ENCODE results near the gene LYZL4.

Gene LYZL4, protein sequence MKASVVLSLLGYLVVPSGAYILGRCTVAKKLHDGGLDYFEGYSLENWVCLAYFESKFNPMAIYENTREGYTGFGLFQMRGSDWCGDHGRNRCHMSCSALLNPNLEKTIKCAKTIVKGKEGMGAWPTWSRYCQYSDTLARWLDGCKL

DNA sequence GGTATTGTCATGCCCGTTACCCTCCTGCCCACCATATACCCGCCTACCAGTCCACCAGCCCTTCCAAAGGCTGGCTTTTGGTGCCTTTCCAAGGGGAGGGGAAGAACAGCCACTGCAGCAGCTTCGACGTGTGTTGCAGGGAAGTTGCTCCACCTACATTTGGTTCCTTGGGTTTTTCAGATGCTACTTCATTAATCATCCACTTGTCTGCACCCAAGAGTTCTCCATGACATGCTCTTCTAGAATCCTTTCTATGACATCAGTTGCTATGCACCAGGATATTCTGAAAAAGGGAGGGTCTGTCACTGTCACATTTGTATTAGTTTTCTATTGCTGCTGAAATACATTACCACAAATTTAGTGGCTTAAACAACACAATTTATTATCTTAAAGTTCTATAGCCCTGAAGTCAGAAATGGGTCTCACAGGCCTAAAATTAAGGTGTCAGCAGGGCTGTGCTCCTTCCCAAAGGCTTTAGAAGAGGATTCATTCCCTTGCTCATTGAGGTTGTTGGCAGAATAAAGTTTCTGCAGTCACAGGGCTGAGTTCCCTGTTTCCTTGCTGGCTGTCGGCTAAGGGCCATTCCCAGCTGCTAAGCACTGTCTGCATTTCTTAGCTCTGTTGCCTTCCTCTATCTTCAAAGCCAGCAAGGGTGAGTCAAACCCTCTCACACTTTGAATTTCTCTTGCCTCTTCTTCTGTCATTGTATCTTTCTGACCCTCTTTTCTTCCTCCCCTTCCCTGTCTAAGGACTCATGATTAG is at the start of gene LYZL4:
TSS of gene LYZL4 (minus strand) at position 241 of the 762 bp plus-strand sequence. CDS start 3,359 bp downstream, outside the sequence.
- DNase-seq (ENCODE audit: low read depth) = no peak

DNA sequence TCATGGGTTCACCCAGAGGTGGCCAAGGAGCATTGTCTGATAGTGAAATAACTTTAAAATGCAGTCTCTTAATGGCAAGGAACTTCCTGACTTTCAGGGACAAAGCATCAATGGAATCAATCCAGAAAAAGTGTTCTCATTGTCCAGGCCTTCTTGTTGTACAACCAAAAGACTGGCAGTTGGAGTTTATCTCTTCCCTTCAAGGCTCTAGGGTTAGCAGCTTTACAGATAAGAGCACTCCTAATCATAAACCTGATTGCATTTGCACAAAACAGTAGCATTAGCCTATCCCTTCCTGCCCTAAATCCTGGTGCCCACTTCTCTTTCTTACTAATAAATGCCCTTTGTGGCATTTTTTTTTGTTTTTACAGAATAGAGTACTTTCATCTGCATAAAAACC is 48.7 kb upstream of the LYZL4 start:
- DNase-seq (ENCODE audit: low read depth) = no peak

DNA sequence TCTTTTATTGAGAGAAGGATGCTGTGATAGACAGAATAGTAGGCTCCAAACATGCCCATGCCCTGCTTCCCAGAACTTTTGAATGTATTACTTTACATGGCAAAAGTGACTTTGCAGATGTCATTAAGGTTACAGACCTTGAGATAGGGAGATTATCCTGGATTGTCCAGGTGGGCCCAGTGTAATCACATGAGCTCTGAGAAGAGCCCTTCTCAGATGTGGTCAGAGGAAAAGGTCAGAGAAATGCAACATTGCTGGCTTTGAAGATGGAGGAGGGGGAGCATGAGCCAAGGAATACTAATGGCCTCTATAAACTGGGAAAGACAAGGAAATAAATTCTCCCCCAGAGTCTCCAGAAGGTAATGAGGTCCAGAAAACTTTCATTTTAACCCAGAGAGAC is 45.8 kb upstream of the LYZL4 start:
- no peak for DNase-seq (ENCODE audit: low read depth)

DNA sequence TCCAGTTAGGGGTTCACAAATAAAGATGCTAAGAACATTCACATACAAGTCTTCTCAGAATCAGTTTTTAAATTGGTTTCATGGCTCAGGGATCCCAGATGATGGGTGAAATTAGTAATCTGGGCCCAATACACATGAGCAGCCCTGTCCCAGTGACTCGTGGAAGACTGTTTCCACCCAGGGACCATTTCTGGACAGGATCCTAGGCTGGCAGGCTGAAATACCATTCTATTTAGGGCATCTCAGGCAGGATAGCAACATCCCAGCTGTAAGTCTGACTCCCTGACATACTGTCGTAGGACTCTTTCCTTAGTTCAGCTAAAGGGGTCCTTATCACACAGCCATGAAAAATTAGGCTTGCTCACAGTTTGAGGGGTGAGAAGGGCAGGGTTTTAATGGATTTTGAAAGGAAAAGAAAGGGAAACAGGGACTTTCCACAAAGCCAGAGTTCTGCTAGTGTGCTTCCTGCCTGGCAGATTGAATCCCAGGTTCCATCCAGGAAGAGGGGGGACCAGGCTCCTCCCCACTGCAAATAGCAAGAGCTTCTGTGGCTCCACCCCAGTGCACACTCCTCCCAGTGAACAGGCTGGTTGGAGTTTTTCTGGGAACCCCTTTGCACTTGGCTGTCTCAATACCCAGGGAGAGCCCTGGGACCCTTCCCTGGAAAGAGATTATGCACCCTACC is 41.3 kb upstream of the LYZL4 start:
- DNase-seq (ENCODE audit: low read depth) = no peak

DNA sequence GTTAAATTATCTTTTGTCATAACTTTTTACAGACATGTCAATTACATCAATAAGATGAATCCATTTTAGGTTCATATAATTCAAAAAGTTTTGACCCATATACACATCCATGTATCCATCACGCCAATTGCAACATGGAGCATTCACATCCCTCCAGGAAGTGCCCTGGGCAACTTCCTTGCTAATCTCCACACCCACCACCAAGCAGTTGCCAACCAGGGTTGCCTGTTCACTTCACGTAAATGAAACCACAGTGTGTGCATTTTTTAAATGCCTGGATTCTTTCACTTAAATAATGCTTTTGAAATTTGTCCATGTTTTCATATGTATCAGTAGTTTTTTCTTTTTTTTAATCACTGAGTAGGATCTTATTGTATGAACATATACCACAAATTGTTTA is 40.7 kb upstream of the LYZL4 start:
- no peak for DNase-seq (ENCODE audit: low read depth)

DNA sequence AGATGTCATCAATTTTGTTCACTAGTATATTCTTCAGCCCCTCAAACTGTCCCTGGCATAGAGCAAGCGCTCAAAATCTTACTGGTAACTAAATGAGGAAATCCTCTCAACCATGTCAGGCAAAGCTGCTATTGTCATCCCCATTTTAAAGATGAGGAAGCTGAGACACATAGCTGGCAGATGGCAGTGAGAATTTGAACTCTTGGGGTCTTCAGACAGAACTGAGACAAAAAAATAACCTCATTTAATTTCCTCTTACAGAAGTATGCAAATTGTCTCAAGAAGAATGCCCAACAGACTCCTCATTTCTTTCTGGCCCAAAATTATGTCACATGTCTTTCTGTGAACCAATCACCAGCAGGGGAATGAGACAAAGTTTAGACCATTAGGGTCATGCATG is 40.2 kb upstream of the LYZL4 start:
- no peak for DNase-seq (ENCODE audit: low read depth)

DNA sequence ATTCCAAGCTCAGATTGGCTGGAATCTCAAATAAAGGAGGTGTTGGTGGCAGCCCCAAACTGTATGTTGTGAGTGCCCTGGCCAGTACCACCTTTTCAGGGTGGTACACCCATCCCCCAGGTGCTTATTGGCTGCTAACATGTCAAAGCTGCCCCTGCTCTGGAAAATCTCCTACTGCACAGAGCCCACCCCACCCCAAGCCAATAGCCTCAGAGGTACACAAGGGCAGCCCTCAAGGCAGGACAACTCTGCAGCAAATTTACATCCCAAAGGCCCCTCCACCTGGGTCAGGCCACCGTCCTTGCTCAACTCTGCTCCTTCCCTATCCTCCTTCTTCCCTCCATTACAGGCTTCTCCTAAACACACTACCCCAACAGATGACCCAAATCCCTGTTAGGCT is 37.1 kb upstream of the LYZL4 start:
- no peak for DNase-seq (ENCODE audit: low read depth)

DNA sequence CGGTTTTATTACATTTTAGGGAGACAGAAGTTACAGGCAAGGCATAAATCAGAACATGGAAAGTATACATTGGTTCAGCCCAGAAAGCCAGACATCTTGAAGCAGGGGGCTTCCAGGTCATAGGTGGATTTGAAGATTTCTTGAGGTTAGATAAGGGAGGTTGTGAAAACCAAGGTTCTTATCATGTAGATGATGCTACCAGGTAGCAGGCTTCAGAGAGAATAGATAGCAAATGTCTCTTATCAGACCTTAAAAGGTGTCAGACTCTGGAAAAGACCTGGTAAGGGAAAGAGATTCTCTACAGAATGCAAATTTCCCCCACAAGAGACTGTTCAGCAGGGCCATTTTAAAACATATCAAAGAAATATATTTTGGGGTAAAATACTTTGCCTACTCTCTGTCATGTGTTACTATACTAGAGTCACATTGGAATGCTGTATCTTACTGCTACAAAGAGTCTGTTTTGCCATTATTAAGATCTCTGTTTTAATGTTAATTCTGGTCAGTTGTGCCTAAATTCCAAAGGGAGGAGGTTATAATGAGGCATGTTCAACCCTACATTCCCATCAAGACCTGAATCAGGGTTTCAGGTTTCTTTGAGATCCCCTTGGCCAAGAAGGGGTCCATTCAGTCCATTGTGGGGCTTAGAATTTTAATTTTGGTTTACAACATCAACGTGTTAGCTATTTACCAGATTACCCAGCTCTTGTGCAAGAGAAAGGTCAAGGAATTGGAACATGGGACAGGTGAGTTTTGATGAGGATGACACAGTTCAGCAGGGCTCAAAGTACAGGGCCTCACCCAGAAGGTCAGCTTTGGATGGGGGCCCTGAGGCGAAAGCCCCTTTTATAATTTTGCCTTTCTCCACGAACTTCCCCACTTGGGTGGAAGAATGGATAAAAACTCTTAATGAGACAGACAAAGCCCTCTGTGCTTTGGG is 36.0 kb upstream of the LYZL4 start:
- DNase-seq (ENCODE audit: low read depth) = no peak

DNA sequence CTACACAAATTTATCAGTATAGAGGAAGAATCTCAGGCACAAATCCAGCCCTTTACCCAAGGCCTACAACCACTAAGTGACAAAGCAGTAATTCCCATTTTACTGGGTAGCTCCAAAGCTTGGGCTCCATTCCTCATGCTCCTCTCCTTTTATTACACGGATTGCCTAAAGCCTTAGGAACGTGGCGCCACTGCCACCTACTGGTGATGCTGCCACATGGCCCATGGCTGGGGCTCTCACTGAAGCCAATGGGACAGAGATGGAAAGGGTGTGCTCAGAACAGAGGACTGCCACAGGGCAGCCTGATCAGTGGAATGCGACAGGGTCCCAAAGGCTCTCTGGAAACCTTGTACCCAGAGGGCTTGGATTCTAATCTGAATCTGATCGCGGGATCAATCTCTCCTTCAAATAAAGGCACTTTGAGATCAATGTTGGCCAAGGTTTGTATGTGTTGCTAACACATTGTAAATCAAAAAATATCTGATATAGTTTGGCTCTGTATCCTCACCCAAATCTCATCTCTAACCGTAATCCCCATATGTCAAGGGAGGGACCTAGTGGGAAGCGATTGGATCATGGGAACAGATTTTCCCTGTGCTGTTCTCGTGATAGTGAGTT is 33.5 kb upstream of the LYZL4 start:
- peak; percentile 44 for DNase-seq (ENCODE audit: low read depth)

DNA sequence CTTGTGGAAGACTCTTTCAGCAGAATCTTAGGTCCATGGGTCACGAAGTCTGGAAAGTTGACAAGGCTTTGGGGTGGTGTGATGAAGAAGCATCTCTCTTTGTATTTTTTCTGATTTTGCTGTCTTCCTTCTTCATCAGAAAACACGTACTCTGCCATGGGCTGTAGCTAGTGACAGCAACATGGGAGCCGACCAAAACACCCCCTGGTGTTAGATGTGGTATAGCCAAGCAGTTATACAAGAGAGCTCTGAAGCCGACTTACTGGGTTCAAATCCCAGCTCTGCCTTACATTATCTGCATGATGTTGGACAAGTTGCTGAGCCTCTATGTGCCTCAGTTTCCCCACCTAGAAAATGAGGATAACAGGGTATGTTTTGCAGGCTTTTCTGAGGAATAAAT is 32.9 kb upstream of the LYZL4 start:
- no peak for DNase-seq (ENCODE audit: low read depth)

DNA sequence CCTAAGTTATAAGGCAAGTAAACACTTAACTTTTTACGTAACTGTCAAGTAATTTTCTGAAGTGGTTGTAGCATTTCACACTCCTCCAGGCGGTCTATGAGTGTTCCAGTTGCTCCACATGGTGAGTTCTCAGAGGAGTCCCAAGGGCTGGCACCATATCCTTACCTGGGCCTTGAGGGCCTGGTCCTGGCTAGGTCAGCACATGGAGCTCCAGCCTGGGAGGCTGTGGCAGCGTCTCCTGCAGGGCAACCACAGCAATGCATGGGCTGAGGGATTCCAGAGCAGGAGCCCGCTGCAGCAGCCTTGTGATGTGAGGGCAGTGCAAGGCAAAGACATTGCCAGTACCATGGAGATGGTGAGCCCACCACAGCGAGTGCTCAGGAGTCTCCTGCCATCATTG is 32.2 kb upstream of the LYZL4 start:
- DNase-seq (ENCODE audit: low read depth) = no peak

DNA sequence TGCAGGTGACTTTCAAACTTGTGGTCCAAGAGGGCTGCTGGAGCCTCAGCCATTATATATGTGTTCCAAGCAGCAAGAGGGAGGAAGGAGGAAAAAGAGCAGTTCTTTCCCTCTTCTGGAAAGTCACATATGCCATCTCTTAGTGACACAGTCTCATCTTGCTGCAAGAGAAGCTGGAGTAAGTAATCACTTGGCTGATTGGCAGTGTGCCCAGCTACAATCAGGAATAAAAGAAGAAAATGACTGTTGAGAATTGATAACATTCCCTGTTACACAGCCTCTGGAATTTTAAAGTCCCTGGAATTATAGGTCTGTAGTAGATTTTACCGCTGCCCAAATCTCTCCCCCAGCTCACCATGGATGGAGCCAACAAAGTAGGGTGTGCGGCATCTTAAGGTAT is 31.4 kb upstream of the LYZL4 start:
- DNase-seq (ENCODE audit: low read depth) = no peak

DNA sequence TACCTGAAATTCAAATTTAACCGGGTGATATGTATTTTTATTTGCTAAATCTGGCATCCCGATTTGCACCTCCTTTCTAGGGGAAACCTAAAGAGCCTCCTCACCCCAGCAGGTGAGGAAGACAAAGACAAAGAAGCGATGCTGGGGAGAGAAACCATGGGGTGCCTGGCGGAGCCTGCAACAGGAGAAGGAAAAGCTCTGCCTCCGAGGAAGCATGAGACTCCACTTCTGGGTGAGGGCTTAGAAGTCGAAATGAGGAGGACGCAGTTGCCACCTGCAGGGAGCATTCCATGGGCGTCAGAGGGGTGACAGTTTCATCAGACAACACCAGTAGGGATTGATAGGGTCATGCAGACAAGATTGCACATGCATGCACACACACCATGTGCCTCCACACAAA is 30.5 kb upstream of the LYZL4 start:
- DNase-seq (ENCODE audit: low read depth) = no peak

DNA sequence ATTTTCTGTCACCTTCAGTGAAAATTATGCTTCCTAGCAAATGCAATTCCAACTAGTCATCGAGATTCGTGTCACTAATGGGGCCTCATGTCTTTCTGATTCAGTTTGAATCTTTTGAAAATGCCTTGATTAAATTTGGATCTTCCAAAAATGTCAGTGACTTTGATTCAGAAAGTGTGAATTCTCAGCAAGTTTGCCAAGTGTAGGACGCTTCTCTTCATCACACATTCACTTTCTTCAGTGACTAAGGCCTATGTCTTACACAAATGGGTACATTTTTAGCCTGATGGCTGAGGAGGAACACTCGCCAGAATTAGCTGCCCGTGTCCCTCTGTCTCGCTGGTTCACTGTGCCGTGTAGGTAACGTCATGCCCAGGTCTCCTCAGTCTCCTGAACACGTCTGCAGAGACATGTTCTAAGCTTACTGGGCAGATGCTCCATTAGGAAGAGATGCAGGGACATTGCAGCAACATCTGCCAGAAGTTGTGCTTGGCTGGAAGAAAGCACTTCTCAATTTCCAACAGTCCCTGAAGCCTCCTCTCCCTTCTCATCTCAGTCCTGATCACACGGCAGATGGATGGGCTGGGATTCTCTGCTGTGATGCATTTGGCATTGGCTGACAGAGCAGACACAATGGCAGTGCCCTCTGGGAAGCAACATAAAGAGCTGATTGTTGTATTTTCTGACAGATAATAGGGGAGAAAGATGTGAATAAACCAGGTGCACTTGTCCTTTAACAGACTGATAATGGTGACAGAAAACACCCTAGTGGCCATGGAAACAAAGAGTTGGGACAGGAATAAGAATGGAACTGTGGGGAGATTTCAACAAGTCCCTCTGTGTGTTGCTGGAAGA is 29.1 kb upstream of the LYZL4 start:
- DNase-seq (ENCODE audit: low read depth) = no peak

DNA sequence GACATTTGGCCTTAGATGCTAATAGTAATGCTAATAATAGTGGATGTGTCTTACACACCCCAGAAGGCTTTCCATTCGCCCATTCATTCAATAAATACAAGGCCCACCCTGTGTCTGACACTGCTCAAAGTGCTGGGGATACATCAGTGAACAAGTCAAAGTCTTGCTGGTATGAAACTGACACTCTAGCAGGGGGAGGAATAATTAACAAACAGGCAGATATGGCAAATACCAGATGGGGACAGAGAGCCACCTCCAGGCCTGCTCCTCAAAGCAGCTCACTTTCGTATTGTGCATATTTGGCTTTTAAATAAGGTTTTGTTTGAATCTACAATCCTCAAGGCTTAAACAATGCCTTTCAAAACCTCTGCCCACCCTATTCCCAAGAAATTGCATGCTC is 28.3 kb upstream of the LYZL4 start:
- no peak for DNase-seq (ENCODE audit: low read depth)

DNA sequence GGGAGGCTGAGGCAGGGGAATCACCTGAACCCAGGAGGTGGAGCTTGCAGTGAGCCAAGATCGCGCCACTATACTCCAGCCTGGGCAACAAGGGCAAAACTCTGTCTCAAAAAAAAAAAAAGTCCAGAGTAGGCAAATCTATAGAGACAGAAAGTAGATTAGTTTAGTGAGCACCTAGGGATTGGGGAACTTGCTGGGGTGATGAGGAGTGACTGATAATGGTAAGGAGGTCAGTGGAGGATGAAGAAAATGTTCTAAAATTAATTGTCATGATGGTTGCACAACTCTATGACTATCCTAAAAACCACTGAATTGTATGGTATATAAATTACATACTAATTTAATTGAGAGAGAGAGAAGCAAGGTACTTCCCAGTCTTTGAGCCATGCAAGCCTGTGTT is 27.8 kb upstream of the LYZL4 start:
- DNase-seq (ENCODE audit: low read depth) = no peak

DNA sequence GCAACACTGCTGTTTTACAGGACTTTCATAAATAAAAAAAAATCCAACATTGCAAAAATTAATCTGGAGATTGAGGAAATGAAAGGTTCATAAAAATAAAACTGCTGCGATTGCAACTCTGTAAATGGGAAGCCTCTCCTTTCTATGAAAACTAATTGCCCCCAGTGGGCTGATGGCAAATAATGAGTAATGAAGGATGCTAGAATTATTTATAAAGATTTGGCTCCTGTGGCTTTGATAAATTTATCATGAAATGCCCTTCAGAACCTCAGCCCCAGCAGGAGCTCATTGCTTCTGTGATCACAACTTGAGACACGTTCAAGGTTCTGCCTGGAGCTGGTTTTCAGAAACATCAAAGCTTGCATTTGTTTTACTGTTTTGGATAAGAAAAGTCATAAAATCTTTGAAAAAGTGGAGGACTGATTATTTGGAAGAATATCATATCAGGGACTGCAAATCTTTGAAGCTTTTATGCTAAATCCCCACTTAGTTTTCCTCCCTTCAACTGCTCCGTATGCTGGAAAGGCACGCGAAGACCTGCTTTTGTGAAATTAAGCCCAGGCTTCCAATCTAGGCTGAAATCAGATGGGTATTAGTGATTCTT is 24.5 kb upstream of the LYZL4 start:
- no peak for DNase-seq (ENCODE audit: low read depth)

DNA sequence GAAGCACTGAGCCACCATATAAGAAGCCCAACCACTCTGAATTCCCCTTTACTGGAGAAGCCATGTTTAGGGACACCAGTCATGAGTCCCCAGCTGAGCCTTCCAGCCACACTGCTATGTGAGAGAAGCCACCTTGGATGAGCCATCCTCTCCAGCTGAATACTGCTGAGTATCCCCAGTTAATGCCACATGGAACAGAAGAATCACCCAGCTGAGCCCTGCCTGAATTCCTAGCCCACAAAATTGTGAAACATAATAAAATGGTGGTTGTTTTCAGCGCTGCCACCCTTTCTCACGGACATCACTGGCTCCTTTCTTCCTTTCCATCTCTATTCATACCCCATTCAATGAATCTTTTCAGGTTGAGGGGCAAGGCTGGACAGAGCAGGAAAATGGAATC is 22.1 kb upstream of the LYZL4 start:
- no peak for DNase-seq (ENCODE audit: low read depth)

DNA sequence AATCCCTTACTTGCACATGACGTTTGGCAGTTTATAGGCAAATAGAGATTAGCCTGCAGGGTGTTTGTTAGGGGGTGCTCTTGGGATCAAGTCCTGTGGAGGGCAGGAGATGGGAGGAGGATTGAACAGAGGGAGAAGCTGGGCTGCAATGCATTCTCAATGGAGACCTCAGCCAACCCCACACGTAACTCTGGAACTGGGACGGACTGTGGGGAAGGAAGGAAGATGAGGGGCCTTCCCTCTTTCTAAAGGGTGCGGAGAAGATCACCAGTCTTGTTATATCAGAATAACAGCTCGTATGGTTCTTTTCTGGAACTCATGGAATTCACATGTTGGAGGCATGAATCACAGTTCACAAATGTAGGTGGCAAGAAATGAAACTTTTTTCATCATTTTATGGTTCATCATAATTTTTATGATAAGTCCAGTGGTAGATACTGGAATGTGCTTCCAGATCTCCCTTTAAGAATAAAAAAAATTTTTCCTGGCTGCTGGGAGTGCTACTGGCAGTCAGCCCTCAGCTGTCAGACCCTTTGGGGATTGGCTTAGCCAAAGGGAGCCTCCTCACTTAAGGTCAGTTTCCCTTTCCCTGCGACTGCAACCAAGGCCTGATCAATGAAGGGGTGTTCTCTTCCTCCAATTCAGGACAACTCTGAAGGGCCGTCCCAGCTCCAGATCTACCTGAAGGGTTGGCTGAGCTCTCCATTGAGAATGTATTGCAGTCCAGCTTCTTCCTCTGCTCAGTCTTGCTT is 20.5 kb upstream of the LYZL4 start:
- DNase-seq (ENCODE audit: low read depth) = no peak

DNA sequence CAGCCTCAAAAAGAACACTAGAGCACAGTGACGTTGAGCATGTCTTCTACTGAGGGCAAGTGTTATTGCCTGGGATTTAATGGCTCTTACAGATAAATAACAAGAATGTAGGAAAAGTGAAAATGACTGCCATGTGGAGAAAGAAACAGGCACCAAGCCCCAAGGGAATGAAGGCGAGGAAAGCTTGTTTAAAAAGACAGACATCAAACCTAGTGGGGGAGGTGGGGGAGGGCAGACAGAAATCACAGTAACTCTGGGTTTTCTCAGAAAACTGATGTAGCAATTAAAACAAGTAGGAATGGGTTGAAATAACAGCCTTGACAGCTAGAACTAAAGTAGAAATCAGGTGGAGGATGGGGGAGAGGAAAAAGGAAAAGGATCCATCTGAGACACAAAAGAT is 18.4 kb upstream of the LYZL4 start:
- no peak for DNase-seq (ENCODE audit: low read depth)

Measured in HS-5 (cell line).